COLO829 (cell line): Measurements from ENCODE around the gene SLC6A6.
A peak's percentile ranks its signal among the peaks of the same experiment; 100 is the strongest.
"Not testable (repeated sequence)": the region's sequence is repeated elsewhere in the genome, so short reads cannot be mapped to it uniquely, and the experiment has no call there.

Experiments
- DNase-seq: peaks from one replicate; pipeline ENCODE4 v3.0.0; 2012; ENCODE audit warnings: low spot score

The SLC6A6 gene

DNA sequence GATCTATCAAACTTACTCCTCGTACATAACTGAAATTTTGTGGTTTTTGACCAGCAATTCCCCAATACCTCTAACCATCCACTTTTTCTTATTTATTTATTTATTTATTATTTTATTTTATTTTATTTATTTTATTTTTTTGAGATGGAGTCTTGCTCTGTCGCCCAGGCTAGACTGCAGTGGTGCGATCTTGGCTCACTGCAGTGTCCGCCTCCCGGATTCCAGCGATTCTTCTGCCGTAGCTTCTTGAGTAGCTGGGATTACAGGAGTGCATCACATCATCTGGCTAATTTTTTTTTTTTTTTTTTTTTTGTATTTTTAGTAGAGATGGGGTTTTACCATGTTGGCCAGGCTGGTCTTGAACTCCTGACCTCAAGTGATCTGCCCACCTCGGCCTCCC lies 35.3 kb downstream of the SLC6A6 start:
- DNase-seq, result not testable (repeated sequence)

DNA sequence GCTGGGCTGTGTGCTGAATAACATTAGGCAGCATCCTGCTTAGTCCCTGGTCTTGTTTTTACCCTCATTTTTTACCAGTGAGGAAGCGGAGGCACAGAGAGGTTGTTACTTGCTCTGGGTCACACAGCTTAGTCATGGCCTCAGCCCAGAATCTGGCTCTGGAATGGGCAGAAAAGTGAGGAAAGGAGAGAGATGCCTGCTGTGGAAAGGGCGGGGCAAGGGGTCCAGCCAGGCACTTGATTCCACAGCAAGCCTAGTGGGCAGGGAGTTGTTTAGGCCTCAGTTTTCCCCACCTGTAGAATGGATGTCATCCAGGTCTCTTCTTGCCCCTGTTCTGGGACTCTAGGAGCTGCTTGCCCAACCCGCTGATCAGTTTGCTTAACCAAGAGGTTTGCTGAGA lies 35.9 kb downstream of the SLC6A6 start:
- no peak for DNase-seq

DNA sequence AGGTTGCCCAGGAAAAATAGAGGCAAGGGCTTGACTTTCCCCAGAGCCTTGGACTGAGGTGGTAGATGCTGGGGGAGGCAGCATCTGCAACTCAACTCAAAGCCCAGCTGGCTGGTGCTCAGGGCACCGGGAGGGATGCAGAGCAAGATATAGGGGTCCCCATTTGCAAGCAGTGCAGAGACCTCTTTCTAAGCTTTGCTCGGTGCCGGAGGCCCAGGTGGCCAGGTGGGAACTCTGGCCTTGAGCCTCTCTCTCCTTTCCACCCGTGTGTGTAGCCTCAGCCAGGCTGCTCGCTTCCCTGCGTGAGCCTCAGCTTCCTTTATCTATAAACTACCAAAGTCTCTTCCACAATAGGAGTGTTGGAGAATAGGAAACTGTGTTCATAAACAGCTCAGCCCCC lies 36.5 kb downstream of the SLC6A6 start:
- no peak for DNase-seq

DNA sequence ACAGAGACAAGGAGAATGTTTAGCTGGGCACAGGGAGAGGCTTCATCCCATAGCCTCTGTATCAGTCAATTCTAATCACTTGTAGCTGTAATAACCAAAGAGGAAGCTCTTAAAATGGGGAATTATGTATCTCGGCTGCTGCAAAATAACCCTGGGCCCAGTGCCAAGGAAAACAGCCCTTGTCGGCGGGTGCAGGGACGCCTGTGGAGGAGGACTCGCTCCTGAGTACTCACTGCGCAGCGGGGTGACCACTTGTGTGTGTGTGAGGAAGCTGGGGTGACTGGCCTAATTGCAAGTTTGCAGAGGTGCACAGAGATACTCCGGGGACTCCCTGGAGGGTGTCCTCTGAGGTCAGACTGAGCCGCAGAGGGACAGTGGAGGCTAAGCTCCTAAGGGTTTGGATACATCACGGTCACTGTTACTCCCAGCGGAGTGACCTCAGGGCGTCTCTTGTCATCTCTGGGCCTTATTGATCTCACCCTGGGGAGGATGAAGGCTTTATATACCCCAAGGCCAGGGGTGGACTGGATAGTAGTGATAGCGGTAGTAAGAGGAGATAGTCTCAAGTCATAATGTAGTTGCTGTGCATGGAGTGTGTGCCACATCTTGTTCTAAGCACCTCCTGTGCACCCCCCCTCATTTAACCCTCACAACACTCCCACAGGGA lies 37.2 kb downstream of the SLC6A6 start:
- DNase-seq, result no peak

DNA sequence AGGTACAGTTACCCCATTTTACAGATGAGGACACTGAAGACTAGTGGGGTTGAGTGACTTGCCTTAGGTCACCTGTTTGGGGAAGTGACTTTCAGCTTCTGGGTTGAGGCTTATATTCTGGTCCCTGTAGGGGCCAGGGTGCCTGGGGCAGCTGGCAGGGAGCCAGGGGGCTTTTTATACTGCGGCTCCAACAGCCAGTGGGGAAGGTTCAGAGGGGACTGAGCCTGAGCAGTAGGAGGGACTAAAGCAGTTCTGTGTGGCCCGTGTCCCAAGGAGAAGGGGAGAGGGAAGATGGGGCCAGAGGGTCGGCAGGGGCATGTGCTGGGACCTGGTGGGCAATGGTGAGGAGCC lies 37.7 kb downstream of the SLC6A6 start:
- no peak for DNase-seq

DNA sequence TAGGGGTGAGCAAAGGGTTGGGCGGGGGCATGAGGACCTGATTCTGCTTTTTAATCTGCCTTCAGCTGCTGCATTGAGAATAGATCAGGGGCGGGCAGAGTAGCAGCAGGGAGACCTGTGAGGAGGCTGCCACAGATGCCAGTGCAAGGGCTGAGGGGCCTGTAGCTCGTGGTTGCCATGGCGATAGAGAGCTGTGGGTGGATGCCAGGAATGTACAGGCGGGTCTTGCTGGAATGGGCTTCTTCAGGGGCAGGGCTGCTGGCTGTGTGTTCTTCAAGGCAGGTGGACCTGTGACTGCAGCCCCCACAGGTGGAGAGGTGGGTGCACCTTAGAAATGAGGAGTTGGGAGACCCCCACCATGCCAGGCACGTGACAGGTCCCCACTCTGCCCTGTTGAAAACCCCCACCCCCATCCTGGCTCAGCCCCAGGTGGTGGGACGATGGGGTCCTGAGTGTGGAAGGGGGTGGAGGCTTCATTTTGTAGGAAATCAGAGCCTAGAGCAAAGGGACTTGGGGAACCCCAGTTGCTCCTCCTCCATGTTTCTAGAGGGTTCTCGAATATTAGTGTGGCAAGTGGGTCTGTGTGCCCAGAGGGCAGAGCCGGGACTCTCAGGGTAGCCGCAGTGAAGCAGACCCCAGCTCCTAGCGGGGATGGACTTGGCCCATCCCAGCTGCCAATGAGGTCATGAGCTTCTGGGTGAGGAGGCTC lies 38.3 kb downstream of the SLC6A6 start:
- DNase-seq, result peak; percentile 8

DNA sequence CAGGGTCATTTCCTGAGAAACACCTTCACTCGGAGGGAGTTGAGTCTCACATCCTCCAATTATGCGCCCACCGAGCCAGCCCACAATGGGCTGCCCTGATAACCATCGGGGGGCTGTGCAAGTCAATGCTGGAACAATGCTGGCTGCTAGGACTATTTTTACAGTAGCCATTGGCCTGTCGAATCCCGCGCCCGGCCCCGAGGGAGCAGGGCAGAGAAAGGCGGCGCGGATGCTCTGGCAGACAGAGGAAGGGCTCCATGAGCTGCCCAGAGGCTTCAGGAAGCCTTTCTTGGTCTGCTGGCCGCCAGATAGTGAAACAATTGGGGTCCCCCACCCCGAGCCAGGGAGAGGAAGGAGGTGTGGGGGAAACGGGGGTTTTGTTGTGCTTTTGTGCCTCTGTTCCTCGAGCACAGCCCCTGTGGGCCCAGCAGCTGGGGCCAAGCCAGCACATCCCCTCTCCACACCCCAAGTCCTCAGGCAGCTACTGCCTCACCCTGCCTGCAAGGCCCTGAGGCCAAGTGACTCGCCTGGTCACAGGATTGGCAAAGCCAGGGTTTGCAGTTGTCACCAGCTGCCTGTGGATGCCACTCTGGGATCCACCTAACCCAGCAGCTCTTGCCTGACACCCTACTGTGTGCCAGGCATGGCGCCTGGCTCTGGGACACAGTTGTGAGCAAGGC lies 39.0 kb downstream of the SLC6A6 start:
- no peak for DNase-seq

DNA sequence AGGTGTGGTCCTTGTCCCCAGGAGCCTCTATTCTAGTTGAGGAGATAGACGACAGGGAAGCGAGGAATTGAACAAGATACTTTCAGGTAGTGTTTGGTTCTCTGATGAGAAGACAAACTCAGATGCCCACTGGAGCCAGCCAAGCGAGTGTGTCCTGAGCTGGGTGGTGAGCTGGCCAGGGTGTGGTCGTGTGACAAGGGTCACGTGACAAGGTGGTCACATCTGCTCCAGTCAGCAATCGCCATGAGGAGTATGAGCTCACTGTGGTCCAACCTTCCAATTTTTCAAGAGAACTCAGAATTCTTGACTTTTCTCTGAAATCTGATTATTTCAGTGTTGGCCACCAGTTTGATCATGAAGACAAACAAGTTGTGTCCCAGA lies 39.5 kb downstream of the SLC6A6 start:
- no peak for DNase-seq

DNA sequence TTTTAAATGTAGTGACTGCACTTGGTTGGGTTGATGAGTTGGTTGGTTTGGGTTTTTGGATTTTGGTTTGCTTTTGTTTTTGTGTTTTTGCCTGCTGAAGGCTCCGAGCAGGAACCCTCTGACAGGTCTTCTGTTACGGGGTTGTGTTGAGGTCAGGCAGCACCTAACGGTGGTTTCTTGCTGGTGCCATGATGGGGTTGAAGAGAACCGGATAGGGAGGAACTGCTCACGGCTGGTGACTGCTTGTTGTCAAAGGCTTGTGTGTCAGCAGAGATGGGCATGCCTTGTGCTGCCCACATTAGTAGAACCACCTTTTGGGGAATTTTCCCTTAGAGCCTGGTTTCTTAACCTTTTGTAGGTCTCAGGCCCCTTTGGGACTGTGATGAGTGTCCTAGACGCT lies 42.0 kb downstream of the SLC6A6 start:
- no peak for DNase-seq

DNA sequence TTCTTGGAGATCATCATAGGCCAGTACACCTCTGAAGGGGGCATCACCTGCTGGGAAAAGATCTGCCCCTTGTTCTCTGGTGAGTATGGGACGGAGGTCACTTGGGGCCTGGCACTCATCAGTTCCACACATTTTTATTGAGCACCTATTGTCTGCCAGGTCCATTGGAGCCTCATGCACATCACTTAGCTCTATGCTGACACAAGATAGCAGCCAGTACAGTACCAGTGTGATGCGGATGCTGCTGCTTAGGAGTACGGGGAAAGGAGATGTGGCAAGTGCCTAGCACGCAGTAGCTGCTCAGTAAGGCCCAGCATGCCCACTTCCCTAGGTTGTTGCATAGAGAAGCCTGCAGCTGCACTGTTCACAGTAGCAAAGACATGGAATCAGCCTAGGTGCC lies 43.4 kb downstream of the SLC6A6 start:
- DNase-seq, result no peak

DNA sequence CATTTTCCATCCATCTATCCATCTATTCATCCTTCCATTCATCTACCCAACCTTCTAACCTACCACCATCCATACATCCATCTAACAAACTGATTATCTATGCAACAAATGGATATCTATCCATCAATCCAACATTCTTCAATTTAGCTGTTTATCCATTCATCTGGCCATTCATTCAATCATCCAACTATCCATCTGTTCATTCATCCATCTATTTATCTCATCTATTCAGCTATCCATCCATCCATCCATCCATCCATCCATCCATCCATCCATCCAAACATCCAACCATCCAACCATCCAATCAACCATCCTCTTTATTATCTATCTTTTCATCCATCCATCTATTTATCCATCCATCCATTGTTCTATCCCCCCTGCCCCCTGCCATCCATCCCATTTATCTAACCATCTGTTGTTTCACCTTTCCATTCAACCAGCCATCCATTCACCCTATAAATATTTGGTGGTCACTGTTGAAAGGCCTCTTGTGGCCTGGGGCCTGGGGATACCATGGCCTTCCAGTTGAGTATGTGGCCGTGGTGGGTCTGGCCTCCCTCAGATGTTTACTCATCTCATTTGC lies 44.7 kb downstream of the SLC6A6 start:
- DNase-seq, result no peak

DNA sequence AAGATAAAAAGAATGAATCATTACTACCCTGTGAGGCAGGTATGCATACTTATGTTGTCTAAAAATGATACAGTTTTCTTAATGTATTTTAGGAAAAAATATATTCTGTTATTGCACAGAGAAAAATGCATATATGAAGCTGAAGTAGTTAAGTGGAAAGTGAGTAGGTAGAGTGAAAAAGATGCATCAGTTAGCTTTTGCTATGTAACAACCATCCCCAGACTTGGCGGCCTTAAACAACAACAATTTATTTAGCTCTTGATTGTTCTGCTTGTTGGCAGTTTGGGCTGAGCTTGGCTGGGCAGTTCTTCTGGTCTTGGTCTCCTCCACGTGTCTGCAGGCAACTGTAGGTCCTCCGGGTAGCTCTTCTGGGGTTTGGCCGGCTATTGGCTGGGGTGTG lies 45.7 kb downstream of the SLC6A6 start:
- DNase-seq, result no peak

DNA sequence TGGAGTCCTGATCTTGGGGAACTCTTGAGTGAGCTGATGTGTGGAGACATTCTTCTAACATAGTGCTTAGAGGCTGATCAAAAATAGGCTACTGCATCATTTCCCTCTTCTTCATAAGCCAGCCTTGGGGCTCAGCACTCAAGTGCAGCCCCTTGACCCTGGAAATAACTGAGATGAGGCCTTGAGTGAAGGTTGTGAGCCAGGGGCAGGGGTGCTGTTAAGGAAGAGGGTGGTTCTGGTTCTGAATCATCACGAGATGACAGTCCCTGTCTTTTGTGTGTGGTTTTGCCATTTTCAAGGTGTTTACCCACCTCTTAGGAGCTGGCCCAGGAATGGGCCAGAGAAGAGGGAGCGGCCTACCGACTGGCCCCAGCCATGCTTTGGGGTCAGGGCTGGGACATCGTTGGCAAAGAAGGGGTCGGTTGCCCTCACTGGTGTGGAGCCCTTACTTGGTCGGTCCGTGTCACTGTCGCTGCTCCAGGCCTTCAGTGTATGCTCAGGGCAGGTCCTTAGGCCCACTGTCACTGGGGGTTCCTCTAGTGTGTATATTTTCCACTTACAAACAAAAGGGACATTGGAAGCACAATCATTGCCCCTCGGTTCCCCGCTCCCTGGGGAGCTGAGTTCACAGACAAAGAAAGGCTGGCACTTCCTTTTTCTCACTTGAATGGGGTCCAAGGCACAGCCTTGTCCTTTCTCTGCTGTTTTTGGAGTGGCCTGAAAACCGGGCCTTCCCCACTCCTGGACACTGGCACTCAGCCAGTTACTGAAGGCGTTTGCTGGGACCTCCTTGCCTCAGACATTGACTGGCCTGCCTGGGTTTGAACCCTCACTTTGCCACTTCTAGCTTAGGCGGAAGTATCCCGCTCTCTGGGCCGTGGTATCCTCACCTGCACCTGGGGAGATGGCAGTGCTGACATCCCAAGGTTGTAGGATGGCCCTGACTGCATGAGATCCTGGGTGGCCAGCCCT lies 46.6 kb downstream of the SLC6A6 start:
- no peak for DNase-seq

DNA sequence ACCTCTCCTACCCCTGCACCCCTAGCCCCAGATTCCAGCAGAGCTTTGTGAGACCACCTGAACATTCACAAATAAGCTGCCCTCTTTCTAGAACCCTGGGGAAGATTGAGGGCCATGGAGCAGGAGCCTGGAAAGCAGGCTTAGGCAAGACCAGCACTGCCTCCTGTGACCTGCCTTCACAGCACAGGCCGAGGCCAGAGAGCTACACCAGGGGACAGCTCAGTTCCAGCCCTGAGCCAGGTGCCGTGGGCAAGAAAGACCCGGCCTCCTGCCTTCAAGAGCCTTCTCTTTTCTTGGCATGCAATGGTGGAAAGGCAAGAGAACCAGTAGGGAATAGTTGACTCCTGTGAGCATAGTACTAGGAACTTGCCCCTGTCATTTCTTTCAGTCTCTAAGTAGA lies 48.1 kb downstream of the SLC6A6 start:
- no peak for DNase-seq

DNA sequence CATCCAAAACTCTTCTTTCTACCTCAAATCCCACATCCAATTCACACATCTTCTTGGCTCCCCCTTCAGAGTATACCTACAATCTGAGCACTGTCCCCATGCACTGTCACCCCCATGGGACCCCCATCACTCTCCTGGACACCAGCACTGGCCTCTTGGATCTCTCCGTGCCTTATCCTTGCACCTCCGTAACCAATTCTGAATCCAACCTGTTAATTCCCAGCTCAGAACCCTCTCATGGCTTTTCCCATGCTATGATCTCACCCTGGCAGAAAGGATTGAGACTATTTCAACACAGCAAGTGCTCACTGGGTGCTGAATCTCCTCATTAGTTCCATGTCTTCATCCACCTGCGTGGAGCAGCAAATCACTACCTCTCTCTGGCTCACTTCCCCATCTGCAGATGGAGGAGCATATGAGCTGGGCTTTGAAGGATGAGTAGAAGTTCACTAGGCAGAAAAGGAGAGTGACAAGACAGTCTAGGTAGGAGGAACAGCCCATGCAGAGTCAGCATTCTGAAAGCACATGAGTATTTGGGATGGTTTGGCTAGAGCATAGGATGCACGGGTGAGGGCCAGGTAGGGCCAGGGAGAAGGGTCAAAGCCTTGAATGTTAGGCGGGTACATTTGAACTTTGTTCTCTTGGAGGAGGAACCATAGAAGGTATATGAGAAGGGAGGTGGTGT lies 48.7 kb downstream of the SLC6A6 start:
- no peak for DNase-seq

DNA sequence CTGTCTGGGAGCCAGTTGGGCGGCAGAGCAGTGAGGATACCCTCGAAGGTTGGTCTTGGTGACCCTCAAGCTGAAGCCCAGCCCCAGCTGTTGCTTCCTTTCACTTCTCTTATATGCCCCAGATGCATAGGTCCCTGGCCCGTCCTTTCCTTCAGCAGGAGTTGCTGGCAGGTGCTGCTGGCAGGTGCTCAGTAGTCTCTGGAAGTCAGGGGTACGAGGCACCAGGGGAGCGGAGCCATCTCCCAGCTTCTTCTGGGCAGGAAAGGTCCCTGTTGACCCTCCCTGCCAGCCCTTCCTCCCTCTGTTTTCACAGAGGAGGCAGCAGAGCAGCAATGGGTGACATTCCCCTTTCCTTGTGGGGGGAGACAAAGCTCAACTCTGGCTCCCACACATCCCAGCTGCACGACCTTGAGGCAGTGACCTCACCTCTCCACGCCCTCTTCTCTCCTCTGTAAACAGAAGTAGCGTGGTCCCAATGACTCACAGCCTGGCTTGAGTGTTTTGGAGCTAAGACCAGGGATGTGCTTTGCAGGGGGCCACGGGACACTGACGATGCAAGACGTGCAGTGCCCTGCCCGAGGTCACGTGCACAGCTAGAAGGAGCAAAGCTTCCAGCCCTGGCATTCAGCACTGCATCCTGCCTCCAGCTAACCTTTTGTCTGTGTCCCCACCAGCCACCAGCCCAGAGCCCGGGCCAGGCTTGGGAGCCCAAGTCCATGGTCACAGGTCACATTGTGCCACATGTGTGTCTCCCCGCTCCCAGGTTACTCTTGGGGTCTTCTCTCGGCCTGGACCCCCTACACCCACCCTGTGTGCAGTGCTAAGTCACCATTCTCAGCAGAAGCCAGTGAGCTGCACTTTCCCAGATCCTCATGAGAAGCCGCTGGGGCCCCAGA lies 49.7 kb downstream of the SLC6A6 start:
- peak; percentile 40 for DNase-seq

DNA sequence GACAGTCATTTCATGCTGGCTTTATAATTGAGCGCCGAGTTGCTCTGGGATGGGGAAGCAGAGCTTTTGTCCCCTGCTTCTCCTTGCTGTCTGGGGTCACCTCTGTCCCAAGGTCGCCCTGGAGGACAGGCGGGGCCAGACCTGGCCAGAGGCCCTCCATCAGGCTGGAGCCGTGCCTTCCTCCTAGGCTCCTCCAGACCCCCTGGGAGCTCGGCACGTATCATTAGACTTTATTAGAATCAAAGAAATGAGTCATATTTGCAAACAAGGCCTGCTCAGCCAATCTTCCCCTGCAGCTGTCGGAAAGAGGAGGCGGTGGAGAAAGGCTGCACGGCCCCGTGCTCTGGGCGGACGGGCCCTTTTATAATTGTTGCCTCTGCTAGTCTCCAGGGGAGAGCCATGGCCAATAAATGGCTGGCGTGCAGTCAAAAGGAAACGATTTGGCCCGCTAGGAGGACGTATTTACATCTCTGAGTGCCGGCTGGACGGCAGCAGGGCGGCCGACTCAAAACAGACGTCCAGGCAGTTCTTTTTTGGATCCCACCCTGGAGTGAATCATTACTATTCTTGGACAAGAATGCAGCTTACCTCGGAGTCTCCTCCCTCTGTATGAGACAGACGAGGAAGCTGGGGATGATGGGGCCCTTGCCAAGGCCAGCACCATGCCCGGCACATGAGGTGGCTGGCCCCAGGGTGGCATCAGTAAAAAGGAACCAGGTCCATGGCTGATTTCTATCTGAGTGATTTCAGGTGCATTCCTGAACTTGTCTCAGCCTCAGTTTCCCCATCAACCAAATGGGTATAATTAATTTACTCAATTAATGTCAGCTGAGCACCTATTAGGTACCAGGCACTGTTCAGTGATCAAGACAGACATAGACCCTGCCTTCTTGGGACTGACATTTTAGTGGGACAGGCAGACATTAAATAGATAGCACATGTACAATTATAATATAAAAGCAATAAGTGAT lies 50.6 kb downstream of the SLC6A6 start:
- peak; percentile 87 for DNase-seq

DNA sequence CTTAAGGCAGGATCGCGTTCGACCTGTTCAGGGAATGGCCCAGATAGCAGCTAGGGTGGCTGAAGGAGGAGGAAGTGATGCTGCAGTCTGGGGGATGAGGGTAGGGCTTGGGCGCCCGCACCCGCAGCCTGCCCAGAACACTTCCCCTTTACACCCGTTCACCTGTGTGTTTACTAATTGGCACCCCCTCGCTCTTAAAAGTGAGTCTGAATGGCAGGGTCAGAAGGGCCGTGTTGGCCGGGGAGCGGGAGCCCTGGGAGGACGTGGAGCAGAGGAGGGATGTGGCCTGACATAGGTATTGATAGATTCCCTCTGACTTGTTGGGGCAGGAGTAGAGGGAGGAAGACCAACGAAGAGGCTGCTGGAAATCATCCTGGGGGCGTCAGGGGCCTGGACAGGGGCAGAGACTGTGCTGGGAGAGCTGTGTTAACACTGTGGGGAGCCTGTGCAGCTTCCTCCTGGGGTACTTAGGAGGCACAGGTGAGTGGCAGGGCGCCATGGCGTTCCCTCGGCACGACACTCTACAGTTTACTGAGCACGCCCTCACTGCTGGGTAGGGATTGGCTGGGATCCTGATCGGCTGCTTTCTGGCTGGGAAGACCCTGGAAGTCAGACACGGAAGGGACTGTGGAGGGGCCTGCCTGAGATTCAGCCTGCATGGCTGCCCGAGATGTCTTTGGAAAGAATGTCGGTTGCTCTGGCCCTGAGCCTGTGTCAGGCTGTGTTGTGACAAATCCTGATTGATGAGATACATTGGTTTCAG lies 51.7 kb downstream of the SLC6A6 start:
- no peak for DNase-seq
